Adrenal gland (tissue), 12 donors: ENCODE results near the gene SURF4. TPM values are rescaled to one million over a fixed set of nuclear protein-coding genes. Genes with fewer than 3 reads are reported as not detected.

Source experiments
- DNase-seq, 7 donors: peaks; one replicate each; pipeline ENCODE4 v3.0.0-alpha.2; 2019 to 2020
- H3K27ac ChIP-seq, 5 donors: fragments of 200-600 bp; sonication (generic) in 4 of 5; 1 replicate in 3 of 5; 2 replicates in 2 of 5; pipeline versions ENCODE4 v1.5.1 to v1.8.0; 2016 to 2020; ENCODE audit warnings: mild to moderate bottlenecking in 1 of 5
- H3K27me3 ChIP-seq: fragments of 200-600 bp; 2 replicates; pipeline ENCODE4 v1.8.0; 2021
- H3K36me3 ChIP-seq, 2 donors: fragments of 200-600 bp; replicated peaks in 1 of 2; 1 replicate in 1 of 2; 2 replicates in 1 of 2; pipeline versions ENCODE4 v1.5.1 to v1.8.0; 2018 to 2022
- H3K4me1 ChIP-seq, 2 donors: fragments of 200-600 bp; replicated peaks in 1 of 2; 1 replicate in 1 of 2; 2 replicates in 1 of 2; pipeline versions ENCODE4 v1.5.1 to v1.8.0; 2018 to 2021
- H3K4me3 ChIP-seq, 4 donors: fragments of 200-600 bp; sonication (generic) in 3 of 4; one replicate each; pipeline ENCODE4 v1.5.1; 2016 to 2018
- H3K9me3 ChIP-seq, 3 donors: fragments of 200-600 bp; sonication (generic) in 1 of 3; replicated peaks in 1 of 3; 1 replicate in 2 of 3; 2 replicates in 1 of 3; pipeline versions ENCODE4 v1.5.1 to v1.8.0; 2016 to 2021
- POLR2A ChIP-seq, 2 donors: fragments of 450-650 bp; IDR thresholded peaks; one replicate each; pipeline ENCODE4 v1.6.1; 2017; ENCODE audit warnings: antibody characterized with exemption in 2 of 2, mild to moderate bottlenecking in 2 of 2, moderate library complexity in 1 of 2
- WGBS, 4 donors: extraction: QIAGEN DNeasy Blood & Tissue Kit in 2 of 4; methylation state at CpG; one replicate each; pipeline versions ENCODE4 v1.1.5 to v1.1.7; 2013 to 2017; 5-methylcytosine and 5-hydroxymethylcytosine counted together
- intact Hi-C, 2 donors: fragments of 100-400 bp; cut with DNase I; formaldehyde crosslinking; loops; one replicate each; pipeline versions ENCODE4 v1.14.1 to v1.15.0; 2022 to 2023
- polyA plus RNA-seq, 3 donors: library from polyadenylated mRNA; stranded (reverse); fragments of 200-250 nt in 2 of 3; fragments of 350-450 nt in 1 of 3; fragmentation: Illumina TruSeq in 1 of 3; extraction: RNeasy Lipid Tissue Mini Kit (QIAGEN cat#74804) in 1 of 3; gene quantifications; one replicate each; pipeline ENCODE4 v1.2.3, GENCODE V29; 2013 to 2014
- total RNA-seq, 9 donors: library from RNA; depleted of rRNA in 4 of 9; stranded (reverse); fragments of >200 nt in 4 of 9; fragments of 120-200 nt in 1 of 9; fragmentation: NEBNext Ultra II Directional in 1 of 9; extraction: Animal tissue kit (Norgen Biotek cat#: 25700) in 1 of 9; gene quantifications; one replicate each; pipeline versions ENCODE4 v1.1.0 to v1.2.4, GENCODE V29; 2013 to 2023
- TF ChIP-seq, protein P1 (sequence below), 6 experiments: fragments of 450-650 bp in 4 of 6; fragments of 200-600 bp in 2 of 6; sonication (generic) in 1 of 6; IDR thresholded peaks; 1 replicate in 5 of 6; 2 replicates in 1 of 6; pipeline versions ENCODE4 v1.5.1 to v1.8.0; 2016 to 2021; ENCODE audit warnings: antibody characterized with exemption in 6 of 6, mild to moderate bottlenecking in 2 of 6, moderate library complexity in 1 of 6
- donor health status: healthy with polysubstance abuse.
- donor health status: Bipolar disorder and iron deficiency.
- donor health status: DM: yes; HTN: yes; CAD: no.
- donor health status: DM: no; HTN: no; CAD: no.
- donor health status: DM: no; HTN: no; CAD: no.
- donor health status: DM: yes; HTN: yes; CAD: no.

SURF4 gene
- total and polyA plus RNA-seq, 12 donors = 43.4 to 340 (median 177) TPM

DNA sequence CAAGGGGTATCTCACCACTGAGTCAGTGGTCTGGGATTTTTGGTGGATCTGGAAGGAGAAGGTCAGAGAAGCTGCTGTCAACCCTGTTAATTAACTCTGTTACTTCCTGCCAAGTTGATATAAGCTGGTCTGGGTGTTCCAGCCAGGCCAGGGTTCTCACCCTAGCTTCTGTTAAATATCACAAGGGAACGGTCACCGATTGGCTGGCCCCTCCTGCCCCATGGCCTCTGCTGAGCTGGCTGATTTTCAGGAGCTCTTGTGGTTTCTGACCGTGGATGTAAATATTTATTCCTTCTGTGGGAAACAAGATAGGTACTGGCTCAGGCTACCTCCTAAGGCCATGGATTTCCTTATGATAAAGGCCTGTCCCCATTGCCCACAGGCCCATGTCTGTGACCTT, 47.4 kb upstream of the SURF4 start:
- no peak overlapping the region for H3K27ac ChIP-seq
- peaks cover 3% of the 10 kb centered on the region for H3K27me3 ChIP-seq
- TF ChIP-seq, protein P1, sequence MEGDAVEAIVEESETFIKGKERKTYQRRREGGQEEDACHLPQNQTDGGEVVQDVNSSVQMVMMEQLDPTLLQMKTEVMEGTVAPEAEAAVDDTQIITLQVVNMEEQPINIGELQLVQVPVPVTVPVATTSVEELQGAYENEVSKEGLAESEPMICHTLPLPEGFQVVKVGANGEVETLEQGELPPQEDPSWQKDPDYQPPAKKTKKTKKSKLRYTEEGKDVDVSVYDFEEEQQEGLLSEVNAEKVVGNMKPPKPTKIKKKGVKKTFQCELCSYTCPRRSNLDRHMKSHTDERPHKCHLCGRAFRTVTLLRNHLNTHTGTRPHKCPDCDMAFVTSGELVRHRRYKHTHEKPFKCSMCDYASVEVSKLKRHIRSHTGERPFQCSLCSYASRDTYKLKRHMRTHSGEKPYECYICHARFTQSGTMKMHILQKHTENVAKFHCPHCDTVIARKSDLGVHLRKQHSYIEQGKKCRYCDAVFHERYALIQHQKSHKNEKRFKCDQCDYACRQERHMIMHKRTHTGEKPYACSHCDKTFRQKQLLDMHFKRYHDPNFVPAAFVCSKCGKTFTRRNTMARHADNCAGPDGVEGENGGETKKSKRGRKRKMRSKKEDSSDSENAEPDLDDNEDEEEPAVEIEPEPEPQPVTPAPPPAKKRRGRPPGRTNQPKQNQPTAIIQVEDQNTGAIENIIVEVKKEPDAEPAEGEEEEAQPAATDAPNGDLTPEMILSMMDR (IDR thresholded peaks at IDR 0.05) = no peak
- no peak for TF ChIP-seq POLR2A (IDR thresholded peaks at IDR 0.05)
- H3K4me3 ChIP-seq = no peak overlapping the region
- no peaks in the 10 kb centered on the region for H3K36me3 ChIP-seq
- no peak for DNase-seq
- intact Hi-C loops = no loop called here
- H3K9me3 ChIP-seq = no peaks in the 10 kb centered on the region
- WGBS, 4 donors = 72 to 79% (median 73%) methylated on average over 3 of the region's 3 CpGs; no CpG with 5 or more reads in 1 of the 4 donors
- H3K4me1 ChIP-seq = no peaks in the 10 kb centered on the region

GRCh38 chr9:133421615-133422542, 46.0 kb upstream of the SURF4 start, which contains the start of gene ADAMTS13:
Gene ADAMTS13, plus strand, starts transcription at chr9:133422367. Its CDS starts 77 bp downstream, at chr9:133422444.
- H3K36me3 ChIP-seq = no peaks in the 10 kb centered on the region
- no peak for DNase-seq
- no peaks in the 10 kb centered on the region for H3K9me3 ChIP-seq
- 50 to 62% (median 56%) methylated on average over 13 to 23 of the region's 23 CpGs for WGBS, 4 donors
- H3K27ac ChIP-seq = no peak within 1 kb of the TSS
- H3K27me3 ChIP-seq = no peaks in the 10 kb centered on the region
- intact Hi-C loops = no loop called here
- TF ChIP-seq POLR2A (IDR thresholded peaks at IDR 0.05) = no peak
- TF ChIP-seq, protein P1 (IDR thresholded peaks at IDR 0.05) = no peak
- no peak within 1 kb of the TSS for H3K4me3 ChIP-seq
- H3K4me1 ChIP-seq = peaks cover 3% of the 10 kb centered on the region in 2 donors

GRCh38 chr9:133420392-133420827, 44.5 kb upstream of the SURF4 start:
- no peak for DNase-seq
- Histone ChIP-seq H3K4me1 (peaks cover 10 to 12% of the 10 kb centered on the region in 2 donors), H3K27ac (no peak overlapping the region), H3K4me3 (no peak overlapping the region), H3K36me3 (peaks cover 0 to under 1% of the 10 kb centered on the region in 2 donors), H3K27me3 (no peaks in the 10 kb centered on the region), H3K9me3 (no peaks in the 10 kb centered on the region)
- TF ChIP-seq, protein P1 (IDR thresholded peaks at IDR 0.05) = no peak
- TF ChIP-seq POLR2A (IDR thresholded peaks at IDR 0.05) = no peak
- WGBS, 4 donors = 61 to 69% (median 63%) methylated on average over 5 of the region's 5 CpGs
- intact Hi-C loops = no loop called here

DNA sequence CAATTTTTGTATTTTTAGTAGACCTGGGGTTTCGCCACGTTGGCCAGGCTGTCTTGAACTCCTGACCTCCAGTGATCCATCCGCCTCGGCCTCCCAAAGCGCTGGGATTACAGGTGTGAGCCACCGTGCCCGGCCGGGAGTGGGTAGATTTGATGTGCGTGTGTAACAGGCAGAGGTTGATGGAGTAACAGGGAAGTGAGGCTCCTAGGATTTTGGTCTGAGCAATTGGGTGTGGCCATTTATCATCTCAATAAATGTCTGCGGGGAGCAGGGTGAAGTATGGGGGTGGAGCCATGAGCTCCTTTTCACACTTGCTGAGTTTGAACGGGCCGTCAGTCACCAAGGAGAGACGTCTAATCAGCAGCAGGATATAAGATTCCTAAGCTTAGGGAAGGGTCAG, 43.1 kb upstream of the SURF4 start:
- Histone ChIP-seq H3K27ac (no peak overlapping the region), H3K27me3 (no peaks in the 10 kb centered on the region), H3K4me3 (no peak overlapping the region), H3K4me1 (peaks cover 10 to 12% of the 10 kb centered on the region in 2 donors), H3K9me3 (no peaks in the 10 kb centered on the region), H3K36me3 (peaks cover 0 to 9% of the 10 kb centered on the region in 2 donors)
- WGBS, 4 donors = 71 to 80% (median 77%) methylated on average over 13 of the region's 13 CpGs
- intact Hi-C loops = no loop called here
- DNase-seq = no peak
- TF ChIP-seq, protein P1 (IDR thresholded peaks at IDR 0.05) = no peak
- no peak for TF ChIP-seq POLR2A (IDR thresholded peaks at IDR 0.05)
